ENCODE data around the gene IFT43. TPM values are rescaled to one million over a fixed set of nuclear protein-coding genes. Genes with fewer than 3 reads are reported as not detected.

Gene IFT43
- total RNA-seq, 1 experiment from 2014 or later: 24.2 TPM

GRCh38 chr14:76055330-76055729, 69.8 kb downstream of the IFT43 start (continued):
- TF ChIP-seq MAX (IDR thresholded peaks at IDR 0.05) (no peak), RAD21 (IDR thresholded peaks at IDR 0.05; ENCODE audit: low read depth) (no peak), TCF7L2 (IDR thresholded peaks at IDR 0.05; ENCODE audit: borderline replicate concordance, extremely low read depth, insufficient read depth, insufficient read length) (no peak), POLR2A (IDR thresholded peaks at IDR 0.05; ENCODE audit: borderline replicate concordance, extremely low read depth, insufficient read depth, insufficient read length) (no peak), EZH2phosphoT487 (IDR thresholded peaks at IDR 0.05; ENCODE audit: borderline replicate concordance) (no peak), SIN3A (IDR thresholded peaks at IDR 0.05; ENCODE audit: low read depth) (no peak), FOSL1 (IDR thresholded peaks at IDR 0.05; ENCODE audit: low read depth) (no peak), ZBTB33 (IDR thresholded peaks at IDR 0.05; ENCODE audit: extremely low read depth, insufficient replicate concordance, low read length) (no peak), ATF3 (IDR thresholded peaks at IDR 0.05) (no peak), ELF1 (IDR thresholded peaks at IDR 0.05; ENCODE audit: borderline replicate concordance, low read depth) (no peak)

GRCh38 chr14:76056128-76056527, 70.6 kb downstream of the IFT43 start:
- intact Hi-C loops (cut with micrococcal nuclease): no loop called here
- no peaks in the 10 kb centered on the region for H3K79me2 ChIP-seq (ENCODE audit: insufficient read depth, low read length)
- H2AFZ ChIP-seq (ENCODE audit: low read depth, low read length, poor library complexity, severe bottlenecking): no peak overlapping the region
- POLR2A ChIA-PET: no interaction called here
- H3K9me3 ChIP-seq (ENCODE audit: control insufficient read depth in 1 of 2, insufficient read depth in 1 of 2, low read depth in 1 of 2, low read length in 2 of 2): no peaks in the 10 kb centered on the region
- ATAC-seq (peak; percentile 83), DNase-seq (ENCODE audit: low read depth, low spot score) (no peak)
- TF ChIP-seq SRF (IDR thresholded peaks at IDR 0.05; ENCODE audit: low read depth) (no peak), RAD21 (IDR thresholded peaks at IDR 0.05; ENCODE audit: low read depth) (peak; percentile 25; the same call in 1 of the 2 replicates), CTCF (IDR thresholded peaks at IDR 0.05 in 2 of 3, conservative IDR thresholded peaks at IDR 0.05 in 1 of 3; ENCODE audit: borderline replicate concordance in 1 of 3, insufficient read depth in 1 of 3, low read depth in 2 of 3, low read length in 2 of 3) (peak; percentile 27 to 67 (median 56); a peak in 4 of 6 replicates)
- H3K27me3 ChIP-seq (ENCODE audit: insufficient read depth, low read length): no peaks in the 10 kb centered on the region
- H3K9ac ChIP-seq (ENCODE audit: low read length): no peak overlapping the region
- H3K4me1 ChIP-seq (ENCODE audit: control insufficient read depth in 1 of 2, insufficient read depth in 2 of 2, low read length in 2 of 2): no peaks in the 10 kb centered on the region
- H3K9me2 ChIP-seq (ENCODE audit: insufficient read depth): no peaks in the 10 kb centered on the region
- CTCF ChIA-PET: interaction anchor here (1.4 to 2.1 kb wide), 3 partner anchors 70 to 347 kb away, joined by 3 to 7 read pairs (median 4); partner anchors contain the start of gene IFT43
- no peak overlapping the region for H3K27ac ChIP-seq (ENCODE audit: low read depth, low read length)
- BruUV-seq (replicated peaks): no TSS peak
- no peak overlapping the region for H3K4me3 ChIP-seq (replicated peaks in 1 of 2; ENCODE audit: low read depth in 1 of 2, low read length in 2 of 2)
- no peak overlapping the region for H3K4me2 ChIP-seq (ENCODE audit: low read length)
- peaks cover 0 to 3% of the 10 kb centered on the region in 2 experiments; a peak in 1 of 4 replicates for H3K36me3 ChIP-seq (ENCODE audit: control insufficient read depth in 1 of 2, insufficient read depth in 2 of 2, low read length in 2 of 2)
- no peaks in the 10 kb centered on the region for H4K20me1 ChIP-seq (ENCODE audit: insufficient read depth)
- RAD21 ChIA-PET (ENCODE audit: low non-redundant PET in 1 of 2, low total read pairs in 2 of 2, uncharacterized antibody in 2 of 2, unreplicated experiment in 2 of 2): interaction anchor here in 1 of 2 experiments (0.5 kb wide), 1 partner anchor 125 kb away, joined by 3 read pairs; no protein-coding TSS in a partner anchor

All from HCT116 (cell line).